ENCODE results near the gene WSCD1. TPM values are rescaled to one million over a fixed set of nuclear protein-coding genes. Genes with fewer than 3 reads are reported as not detected.

Gene WSCD1
- total and polyA plus RNA-seq, 2 of the 4 experiments (the other 2 are of a cell fraction) = 0.07 TPM; not detected in 1

DNA sequence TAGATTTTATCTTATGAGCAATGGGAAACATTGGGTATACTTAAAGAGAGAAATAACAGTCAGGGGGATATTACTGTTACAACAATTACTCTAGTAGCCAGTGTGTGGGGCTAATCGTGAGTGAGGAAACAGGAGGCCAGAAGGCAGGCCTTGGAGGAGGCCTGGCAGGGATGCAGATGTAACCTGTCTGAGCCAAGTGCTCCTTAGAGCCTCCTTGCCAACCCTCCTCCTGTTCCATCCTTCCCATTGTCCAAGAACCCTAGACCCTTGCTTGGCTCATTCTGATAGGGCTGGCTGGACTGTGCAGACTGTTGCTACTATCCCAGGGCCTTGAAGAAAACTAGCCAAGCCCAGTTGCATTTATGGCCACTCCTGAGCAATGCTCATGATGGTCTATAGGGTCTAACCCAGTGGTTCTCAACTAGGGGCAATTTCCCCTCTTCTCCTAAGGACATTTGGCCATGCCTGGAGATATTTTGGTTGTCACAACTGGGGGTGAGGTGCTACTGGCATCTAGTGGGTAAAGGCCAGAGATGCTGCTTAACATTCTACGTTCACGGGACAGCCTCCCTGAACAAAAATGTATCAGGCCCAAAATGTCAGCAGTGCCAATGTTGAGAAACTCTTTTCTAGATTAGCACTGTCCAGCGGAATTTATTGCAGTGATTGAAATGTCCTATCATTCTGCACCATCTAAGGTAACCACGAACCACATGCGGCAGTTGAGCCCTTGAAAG lies 24.4 kb upstream of the WSCD1 start:
- Histone ChIP-seq H3K56ac (ENCODE audit: extremely low read depth, insufficient read depth, low read length) (no peak overlapping the region), H3K36me3 (ENCODE audit: control insufficient read depth, insufficient read depth, low read length) (no peaks in the 10 kb centered on the region), H3K9me1 (ENCODE audit: insufficient read depth, low read length) (no peaks in the 10 kb centered on the region), H3K4me2 (ENCODE audit: low read depth, low read length) (no peak overlapping the region), H2BK120ac (ENCODE audit: low read depth, low read length) (no peak overlapping the region), H3K14ac (replicated peaks; ENCODE audit: low read depth, low read length) (no peak overlapping the region), H4K20me1 (ENCODE audit: insufficient read depth, low read length) (no peaks in the 10 kb centered on the region), H3K4me1 (ENCODE audit: control insufficient read depth, insufficient read depth, low read length) (no peaks in the 10 kb centered on the region), H2AK9ac (replicated peaks; ENCODE audit: low read depth, low read length, poor library complexity) (no peak overlapping the region), H2AK5ac (ENCODE audit: low read depth, low read length) (no peak overlapping the region), H3K9ac (ENCODE audit: low read depth, low read length) (no peak overlapping the region), H3K18ac (ENCODE audit: low read depth, low read length) (no peak overlapping the region), H3K27ac (ENCODE audit: insufficient read depth, low read length) (no peak overlapping the region), H2BK20ac (ENCODE audit: low read depth, low read length) (no peak overlapping the region), H2BK5ac (ENCODE audit: low read depth, low read length, poor library complexity, severe bottlenecking) (no peak overlapping the region), H4K8ac (ENCODE audit: low read depth in 2 of 2, low read length in 2 of 2) (no peak overlapping the region), H3K4me3 (ENCODE audit: insufficient read depth, low read depth, low read length) (no peak overlapping the region), H3K9me3 (ENCODE audit: control insufficient read depth, insufficient read depth, low read length) (no peaks in the 10 kb centered on the region), H3K79me1 (ENCODE audit: low read depth in 1 of 2, low read length in 2 of 2) (no peaks in the 10 kb centered on the region), H2AFZ (replicated peaks; ENCODE audit: low read length, poor library complexity) (no peak overlapping the region), H2BK15ac (ENCODE audit: low read depth, low read length) (no peak overlapping the region), H3K27me3 (ENCODE audit: control insufficient read depth, insufficient read depth, low read length) (no peaks in the 10 kb centered on the region), H3K23ac (ENCODE audit: low read depth, low read length) (no peak overlapping the region), H3K4ac (ENCODE audit: low read depth, low read length) (no peak overlapping the region), H4K91ac (ENCODE audit: insufficient read depth, low read depth, low read length) (no peak overlapping the region), H4K5ac (ENCODE audit: low read depth, low read length) (no peak overlapping the region)
- ATAC-seq (ENCODE audit: low read depth) = no peak
- BruUV-seq (replicated peaks) = no TSS peak
- no peak for DNase-seq
- WGBS, 2 experiments (ENCODE audit: extremely low coverage in 2 of 2, insufficient read length in 1 of 2) = no CpG with 5 or more reads among the region's 6 CpGs
- TF ChIP-seq ELK1 (IDR thresholded peaks at IDR 0.05; ENCODE audit: borderline replicate concordance, low read depth, low read length) (no peak), NFE2L2 (IDR thresholded peaks at IDR 0.05; ENCODE audit: low read depth, low read length) (no peak), RAD21 (IDR thresholded peaks at IDR 0.05; ENCODE audit: low read length) (0 out of 2 replicates have a peak, but pooled peaks have one; percentile 4), BHLHE40 (IDR thresholded peaks at IDR 0.05; ENCODE audit: low read depth, low read length) (no peak)
- intact Hi-C loops (cut with micrococcal nuclease) = loop anchor here (1.0 kb wide), 1 partner anchor 15 kb away; no protein-coding TSS in a partner anchor
- dilution Hi-C loops (cut with HindIII; ENCODE audit: low sequenced_read_pairs, unreplicated experiment) = no loop called here
- ChIA-PET CTCF (no interaction called here), POLR2A (ENCODE audit: unreplicated experiment) (no interaction called here)
- in situ Hi-C loops (cut with MboI; ENCODE audit: low sequenced_read_pairs) = no loop called here

All from IMR-90 (cell line).